HepG2 (cell line): ENCODE measurements around the gene ABCA4. TPM values are rescaled to one million over a fixed set of nuclear protein-coding genes. Genes with fewer than 3 reads are reported as not detected.

ENCODE experiments used
- ELF1 ChIP-seq: sonication (generic); formaldehyde crosslinking; IDR thresholded peaks from 2 replicates; pipeline ENCODE4 v1.4.0; 2020; ENCODE audit warnings: missing genetic modification reagents
- HNRNPH1 ChIP-seq: fragments of 200-400 bp; formaldehyde crosslinking; optimal IDR thresholded peaks from 2 replicates; pipeline ENCODE3; 2017; ENCODE audit warnings: mild to moderate bottlenecking, low read depth, low read length
- HNRNPL ChIP-seq: fragments of 200-400 bp; formaldehyde crosslinking; IDR thresholded peaks from 2 replicates; pipeline ENCODE4 v1.6.1; 2017; ENCODE audit warnings: mild to moderate bottlenecking, low read depth, low read length
- MAFG ChIP-seq: sonication (generic); formaldehyde crosslinking; IDR thresholded peaks from 2 replicates; pipeline ENCODE4 v1.5.1; 2020; ENCODE audit warnings: mild to moderate bottlenecking, missing genetic modification reagents
- MBD4 ChIP-seq: IDR thresholded peaks from 2 replicates; pipeline ENCODE4 v1.6.1; 2012; ENCODE audit warnings: low read length, inconsistent platforms, borderline replicate concordance
- NR3C1 ChIP-seq: sonication (generic); formaldehyde crosslinking; IDR thresholded peaks from 2 replicates; pipeline ENCODE4 v1.4.0; 2020; ENCODE audit warnings: missing genetic modification reagents
- PAF1 ChIP-seq: IDR thresholded peaks from 2 replicates; pipeline ENCODE4 v1.6.1; 2016; ENCODE audit warnings: missing genetic modification reagents, missing compliant biosample characterization
- PRDM15 ChIP-seq: sonication (generic); formaldehyde crosslinking; IDR thresholded peaks from 2 replicates; pipeline ENCODE4 v1.4.0; 2020; ENCODE audit warnings: missing genetic modification reagents
- RCOR2 ChIP-seq: IDR thresholded peaks from 2 replicates; pipeline ENCODE4 v1.6.1; 2016; ENCODE audit warnings: missing biosample characterization, missing genetic modification reagents
- TAF1 ChIP-seq: sonication (generic); formaldehyde crosslinking; IDR thresholded peaks from 2 replicates; pipeline ENCODE4 v1.4.0; 2020; ENCODE audit warnings: missing genetic modification reagents
- TEF ChIP-seq: sonication (generic); formaldehyde crosslinking; IDR thresholded peaks from 2 replicates; pipeline ENCODE4 v1.5.0; 2020; ENCODE audit warnings: missing genetic modification reagents
- TRIM22 ChIP-seq: fragments of 450-650 bp; IDR thresholded peaks from 2 replicates; pipeline ENCODE4 v1.6.1; 2017
- ZC3H13 ChIP-seq: sonication (generic); formaldehyde crosslinking; IDR thresholded peaks from 2 replicates; pipeline ENCODE4 v1.8.1; 2023; ENCODE audit warnings: mild to moderate bottlenecking, missing genetic modification reagents, moderate library complexity
- ZEB1 ChIP-seq: IDR thresholded peaks from 2 replicates; pipeline ENCODE4 v1.6.1; 2012; ENCODE audit warnings: mild to moderate bottlenecking, low read depth, inconsistent platforms; ENCODE audit not compliant: insufficient replicate concordance
- ZFX ChIP-seq: sonication (generic); formaldehyde crosslinking; IDR thresholded peaks from 2 replicates; pipeline ENCODE4 v1.4.0; 2020; ENCODE audit warnings: mild to moderate bottlenecking, low read depth, missing genetic modification reagents, moderate library complexity
- ZNF335 ChIP-seq: sonication (generic); formaldehyde crosslinking; IDR thresholded peaks from 2 replicates; pipeline ENCODE4 v1.4.0; 2020; ENCODE audit warnings: missing genetic modification reagents
- ZSCAN21 ChIP-seq: sonication (generic); formaldehyde crosslinking; IDR thresholded peaks from 2 replicates; pipeline ENCODE4 v1.8.0; 2022; ENCODE audit warnings: mild to moderate bottlenecking, missing genetic modification reagents, moderate library complexity, borderline replicate concordance
- polyA plus RNA-seq, 8 experiments: library from polyadenylated mRNA; depleted of rRNA in 3 of 8; stranded (reverse) in 7 of 8; unstranded in 1 of 8; fragments of >200 nt; fragmentation: Illumina TruSeq in 4 of 8; extraction: Trizol in 4 of 8; gene quantifications; 2 replicates each; pipeline versions ENCODE4 v1.2.1 to v1.2.3, GENCODE V29; 2011 to 2016; ENCODE audit warnings: low read depth in 4 of 8, missing spikeins in 1 of 8, mixed read lengths in 1 of 8; ENCODE audit not compliant: insufficient read depth in 1 of 8
- total RNA-seq, 5 experiments: library from RNA; depleted of rRNA; stranded (reverse); fragments of >200 nt; fragmentation: Illumina TruSeq; extraction: Trizol; gene quantifications; 2 replicates each; pipeline ENCODE4 v1.2.3, GENCODE V29; 2016; ENCODE audit warnings: low read depth in 1 of 5
- TF ChIP-seq, protein P1 (sequence below): sonication (generic); formaldehyde crosslinking; IDR thresholded peaks from 2 replicates; pipeline ENCODE4 v1.4.0; 2020; ENCODE audit warnings: low read depth, mild to moderate bottlenecking, missing genetic modification reagents
- TF ChIP-seq, protein P2 (sequence below), 2 experiments: sonication (generic) in 1 of 2; formaldehyde crosslinking in 1 of 2; IDR thresholded peaks; 2 replicates each; pipeline versions ENCODE4 v1.4.0 to v1.6.1; 2016 to 2020; ENCODE audit warnings: borderline replicate concordance in 1 of 2, low read depth in 1 of 2, mild to moderate bottlenecking in 1 of 2, missing genetic modification reagents in 1 of 2

The ABCA4 gene
- total and polyA plus RNA-seq, 2 of the 13 experiments (the other 11 are each of a cell fraction or from before 2014, with no cell fraction given), result 0.24 to 0.67 TPM

- TF ChIP-seq, protein P1, sequence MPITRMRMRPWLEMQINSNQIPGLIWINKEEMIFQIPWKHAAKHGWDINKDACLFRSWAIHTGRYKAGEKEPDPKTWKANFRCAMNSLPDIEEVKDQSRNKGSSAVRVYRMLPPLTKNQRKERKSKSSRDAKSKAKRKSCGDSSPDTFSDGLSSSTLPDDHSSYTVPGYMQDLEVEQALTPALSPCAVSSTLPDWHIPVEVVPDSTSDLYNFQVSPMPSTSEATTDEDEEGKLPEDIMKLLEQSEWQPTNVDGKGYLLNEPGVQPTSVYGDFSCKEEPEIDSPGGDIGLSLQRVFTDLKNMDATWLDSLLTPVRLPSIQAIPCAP, result no peak
- TF ChIP-seq HNRNPH1, result no peak
- TF ChIP-seq HNRNPL, result no peak
- no peak for TF ChIP-seq MAFG (CRISPR knock-in tag)
- peak; percentile 78; the same call in 1 of the 2 replicates for TF ChIP-seq ZSCAN21 (CRISPR knock-in tag)
- peak; percentile 66; the same call in 1 of the 2 replicates for TF ChIP-seq ZFX
- TF ChIP-seq, protein P2, sequence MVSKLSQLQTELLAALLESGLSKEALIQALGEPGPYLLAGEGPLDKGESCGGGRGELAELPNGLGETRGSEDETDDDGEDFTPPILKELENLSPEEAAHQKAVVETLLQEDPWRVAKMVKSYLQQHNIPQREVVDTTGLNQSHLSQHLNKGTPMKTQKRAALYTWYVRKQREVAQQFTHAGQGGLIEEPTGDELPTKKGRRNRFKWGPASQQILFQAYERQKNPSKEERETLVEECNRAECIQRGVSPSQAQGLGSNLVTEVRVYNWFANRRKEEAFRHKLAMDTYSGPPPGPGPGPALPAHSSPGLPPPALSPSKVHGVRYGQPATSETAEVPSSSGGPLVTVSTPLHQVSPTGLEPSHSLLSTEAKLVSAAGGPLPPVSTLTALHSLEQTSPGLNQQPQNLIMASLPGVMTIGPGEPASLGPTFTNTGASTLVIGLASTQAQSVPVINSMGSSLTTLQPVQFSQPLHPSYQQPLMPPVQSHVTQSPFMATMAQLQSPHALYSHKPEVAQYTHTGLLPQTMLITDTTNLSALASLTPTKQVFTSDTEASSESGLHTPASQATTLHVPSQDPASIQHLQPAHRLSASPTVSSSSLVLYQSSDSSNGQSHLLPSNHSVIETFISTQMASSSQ (IDR thresholded peaks at IDR 0.05; ENCODE audit: low read depth), result peak; percentile 40; the same call in 1 of the 2 replicates
- TF ChIP-seq, protein P2 (CRISPR knock-in tag; IDR thresholded peaks at IDR 0.05; ENCODE audit: borderline replicate concordance), result peak; percentile 73; the same call in 1 of the 2 replicates
- peak; percentile 97 for TF ChIP-seq TEF (CRISPR knock-in tag)
- TF ChIP-seq TAF1 (CRISPR knock-in tag), result peak; percentile 34; the same call in 1 of the 2 replicates
- TF ChIP-seq NR3C1 (CRISPR knock-in tag), result no peak
- no peak for TF ChIP-seq PRDM15 (CRISPR knock-in tag)
- TF ChIP-seq ZNF335 (CRISPR knock-in tag), result peak; percentile 79
- no peak for TF ChIP-seq ZC3H13
- TF ChIP-seq ELF1 (CRISPR knock-in tag), result peak; percentile 24; the same call in 1 of the 2 replicates
- no peak for TF ChIP-seq TRIM22
- no peak for TF ChIP-seq PAF1 (CRISPR knock-in tag)
- no peak for TF ChIP-seq MBD4
- peak; percentile 28 for TF ChIP-seq ZEB1
- TF ChIP-seq RCOR2 (CRISPR knock-in tag), result no peak
Observed at GRCh38 chr1:93979718-93980319, 141.1 kb downstream of the ABCA4 start (continued).
